CD4-positive, CD25-positive, alpha-beta regulatory T cell (primary cell): ENCODE measurements around the gene SNUPN. TPM values are rescaled to one million over a fixed set of nuclear protein-coding genes. Genes with fewer than 3 reads are reported as not detected.
"Not testable (repeated sequence)": the region's sequence is repeated elsewhere in the genome, so short reads cannot be mapped to it uniquely, and the experiment has no call there.

Source experiments
- ATAC-seq, 2 donors: fragments of 150-1000 bp; cut with Tn5 transposase; one replicate each; pipeline ENCODE4 v1.10.0; 2021; ENCODE audit warnings: low read depth in 2 of 2, moderate number of reproducible peaks in 2 of 2, moderate library complexity in 1 of 2
- DNase-seq, 3 donors: peaks; one replicate each; pipeline versions ENCODE4 v3.0.0 to v3.0.0-alpha.2; 2012 to 2022; ENCODE audit warnings: mixed read lengths in 1 of 3
- H3K27ac ChIP-seq: one replicate; pipeline ENCODE4 v1.7.0; 2013; ENCODE audit warnings: mild to moderate bottlenecking, low read length; ENCODE audit not compliant: insufficient read depth, poor library complexity, severe bottlenecking
- H3K27me3 ChIP-seq: one replicate; pipeline ENCODE4 v1.7.0; 2013; ENCODE audit warnings: low read length; ENCODE audit not compliant: control insufficient read depth, insufficient read depth
- H3K36me3 ChIP-seq: one replicate; pipeline ENCODE4 v1.7.0; 2013; ENCODE audit warnings: mild to moderate bottlenecking, low read length, moderate library complexity; ENCODE audit not compliant: control insufficient read depth, insufficient read depth
- H3K4me1 ChIP-seq: 2 replicates; pipeline ENCODE4 v1.7.0; 2013; ENCODE audit warnings: mild to moderate bottlenecking, low read length; ENCODE audit not compliant: insufficient read depth, control insufficient read depth, poor library complexity, severe bottlenecking
- H3K4me3 ChIP-seq: one replicate; pipeline ENCODE4 v1.7.0; 2013; ENCODE audit warnings: low read depth, mild to moderate bottlenecking, low read length, moderate library complexity
- H3K9me3 ChIP-seq, 2 experiments: 1 replicate in 1 of 2; 2 replicates in 1 of 2; pipeline ENCODE4 v1.7.0; 2013; ENCODE audit warnings: low read length in 2 of 2, mild to moderate bottlenecking in 1 of 2, moderate library complexity in 1 of 2; ENCODE audit not compliant: control insufficient read depth in 2 of 2
- H3K27ac Mint-ChIP-seq, 3 donors: one replicate each; pipeline ENCODE4 v1.8.0; 2020 to 2022; ENCODE audit warnings: mild to moderate bottlenecking in 3 of 3, mixed read lengths in 3 of 3, moderate library complexity in 2 of 3
- H3K27me3 Mint-ChIP-seq: one replicate; pipeline ENCODE4 v1.8.0; 2022; ENCODE audit warnings: mild to moderate bottlenecking, mixed read lengths
- H3K36me3 Mint-ChIP-seq: one replicate; pipeline ENCODE4 v1.8.0; 2020; ENCODE audit warnings: mixed read lengths
- H3K4me1 Mint-ChIP-seq, 4 donors: one replicate each; pipeline ENCODE4 v1.8.0; 2020 to 2022; ENCODE audit warnings: mixed read lengths in 4 of 4, mild to moderate bottlenecking in 1 of 4
- H3K4me3 Mint-ChIP-seq, 4 donors: one replicate each; pipeline ENCODE4 v1.8.0; 2020 to 2022; ENCODE audit warnings: mild to moderate bottlenecking in 4 of 4, mixed read lengths in 4 of 4, moderate library complexity in 3 of 4
- H3K9me3 Mint-ChIP-seq, 7 donors: one replicate each; pipeline ENCODE4 v1.8.0; 2020 to 2022; ENCODE audit warnings: mixed read lengths in 7 of 7, mild to moderate bottlenecking in 3 of 7, moderate library complexity in 2 of 7
- polyA plus RNA-seq, 4 donors: library from polyadenylated mRNA; unstranded; fragments of 300-500 nt; fragmentation: Illumina TruSeq; gene quantifications; one replicate each; pipeline ENCODE4 v1.2.3, GENCODE V29; 2021
- total RNA-seq: library from RNA; stranded (reverse); gene quantifications from one replicate; pipeline ENCODE4 v1.2.3, GENCODE V29; 2022

The SNUPN gene
- total and polyA plus RNA-seq, 5 donors from 2014 or later, result 13.8 to 36.9 (median 28.0) TPM

DNA sequence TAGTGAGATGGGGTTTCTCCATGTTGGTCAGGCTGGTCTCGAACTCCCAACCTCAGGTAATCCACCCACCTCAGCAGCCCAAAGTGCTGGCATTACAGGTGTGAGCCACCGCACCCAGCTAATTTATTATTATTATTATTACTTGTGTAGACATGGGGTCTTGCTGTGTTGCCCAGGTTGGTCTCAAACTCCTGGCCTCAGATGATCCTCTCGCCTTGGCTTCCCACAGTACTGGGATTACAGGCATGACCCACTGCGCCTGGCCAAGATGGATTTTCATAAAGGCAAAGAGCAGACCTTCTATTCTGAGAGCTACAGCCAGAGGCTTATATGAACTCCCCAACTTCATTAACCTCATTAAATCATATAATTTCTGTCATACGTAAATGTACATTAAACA is 63.6 kb downstream of the SNUPN start:
- Mint-ChIP-seq H3K4me1 (peaks cover 8 to 23% (median 14%) of the 10 kb centered on the region in 4 donors), H3K36me3 (peaks cover 6% of the 10 kb centered on the region), H3K9me3 (no peaks in the 10 kb centered on the region), H3K27ac (peak overlapping the region in 2 of 3 donors; percentile 19 to 77), H3K27me3 (no peaks in the 10 kb centered on the region), H3K4me3 (no peak overlapping the region)
- H3K27me3 ChIP-seq, result no peaks in the 10 kb centered on the region
- no peak for ATAC-seq
- no peak overlapping the region for H3K27ac ChIP-seq
- no peaks in the 10 kb centered on the region for H3K9me3 ChIP-seq
- no peak overlapping the region for H3K4me3 ChIP-seq
- H3K4me1 ChIP-seq, result no peaks in the 10 kb centered on the region
- no peaks in the 10 kb centered on the region for H3K36me3 ChIP-seq
- no peak for DNase-seq

DNA sequence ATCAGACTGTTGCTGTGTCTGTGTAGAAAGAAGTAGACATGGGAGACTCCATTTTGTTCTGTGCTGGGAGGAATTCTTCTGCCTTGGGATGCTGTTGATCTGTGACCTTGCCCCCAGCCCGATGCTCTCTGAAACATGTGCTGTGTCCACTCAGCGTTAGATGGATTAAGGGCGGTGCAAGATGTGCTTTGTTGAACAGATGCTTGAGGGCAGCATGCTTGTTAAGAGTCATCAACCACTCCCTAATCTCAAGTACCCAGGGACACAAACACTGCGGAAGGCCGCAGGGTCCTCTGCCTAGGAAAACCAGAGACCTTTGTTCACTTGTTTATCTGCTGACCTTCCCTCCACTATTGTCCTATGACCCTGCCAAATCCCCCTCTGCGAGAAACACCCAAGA is 66.2 kb downstream of the SNUPN start:
- H3K27ac Mint-ChIP-seq, H3K9me3 ChIP-seq, H3K4me3 Mint-ChIP-seq, ATAC-seq, H3K36me3 ChIP-seq, H3K27ac ChIP-seq, H3K27me3 Mint-ChIP-seq, H3K27me3 ChIP-seq, H3K36me3 Mint-ChIP-seq, H3K4me3 ChIP-seq, DNase-seq, H3K4me1 ChIP-seq, H3K9me3 Mint-ChIP-seq: not testable (repeated sequence)
- peaks cover 8 to 18% (median 11%) of the 10 kb centered on the region in 4 donors for H3K4me1 Mint-ChIP-seq

GRCh38 chr15:75558955-75559354 is 66.6 kb downstream of the SNUPN start:
- not testable (repeated sequence) for H3K36me3 ChIP-seq, H3K4me1 ChIP-seq, H3K36me3 Mint-ChIP-seq, H3K4me3 Mint-ChIP-seq, ATAC-seq, DNase-seq, H3K27ac ChIP-seq, H3K27me3 ChIP-seq, H3K9me3 ChIP-seq, H3K9me3 Mint-ChIP-seq, H3K4me3 ChIP-seq, H3K27me3 Mint-ChIP-seq, H3K27ac Mint-ChIP-seq
- H3K4me1 Mint-ChIP-seq, result peaks cover 8 to 18% (median 11%) of the 10 kb centered on the region in 4 donors

DNA sequence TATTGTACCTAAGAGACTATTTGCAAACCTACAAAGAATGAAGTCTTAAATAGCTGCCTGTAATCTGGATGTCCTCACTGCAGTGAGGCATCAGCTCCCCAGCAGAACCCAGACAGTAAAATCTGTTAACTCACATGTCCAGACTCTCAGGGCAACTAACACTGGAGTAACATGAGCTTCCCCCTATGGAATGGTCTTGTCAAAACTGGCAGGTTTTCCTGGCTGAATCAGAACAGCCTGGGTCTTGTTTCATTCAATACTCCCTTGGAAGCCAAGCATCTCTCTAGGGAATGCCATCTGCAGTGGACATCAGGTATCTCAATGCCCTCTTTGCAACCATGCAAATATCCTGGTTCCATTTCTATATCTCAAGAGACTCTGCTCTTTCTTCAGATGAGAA is 70.8 kb downstream of the SNUPN start:
- Histone ChIP-seq H3K27me3 (no peaks in the 10 kb centered on the region), H3K36me3 (no peaks in the 10 kb centered on the region), H3K9me3 (no peaks in the 10 kb centered on the region), H3K27ac (no peak overlapping the region), H3K4me3 (no peak overlapping the region), H3K4me1 (no peaks in the 10 kb centered on the region)
- Mint-ChIP-seq H3K4me1 (peaks cover 8 to 20% (median 16%) of the 10 kb centered on the region in 4 donors), H3K9me3 (no peaks in the 10 kb centered on the region), H3K4me3 (no peak overlapping the region), H3K36me3 (no peaks in the 10 kb centered on the region), H3K27me3 (no peaks in the 10 kb centered on the region), H3K27ac (no peak overlapping the region)
- DNase-seq (no peak), ATAC-seq (no peak)

DNA sequence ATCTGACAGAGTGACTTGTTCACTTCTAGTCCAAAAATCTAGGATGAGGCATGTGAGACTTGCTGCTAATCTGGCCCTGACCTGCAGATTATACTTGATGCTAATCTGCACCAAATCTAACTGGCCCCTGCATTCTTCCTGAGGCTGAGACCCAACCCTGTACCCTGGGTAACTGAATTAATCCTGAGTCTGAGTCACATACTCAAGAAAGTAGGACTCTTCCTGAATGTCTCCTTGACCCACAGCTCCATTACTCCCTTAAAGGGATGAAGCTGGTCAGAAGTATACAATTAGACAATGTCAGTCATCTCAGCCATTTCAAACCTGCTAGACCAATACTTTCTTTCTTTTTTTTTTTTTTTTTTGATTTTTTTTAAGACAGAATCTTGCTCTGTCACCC is 71.9 kb downstream of the SNUPN start:
- H3K9me3 Mint-ChIP-seq, result no peaks in the 10 kb centered on the region
- no peaks in the 10 kb centered on the region for H3K36me3 ChIP-seq
- no peaks in the 10 kb centered on the region for H3K4me1 ChIP-seq
- H3K27ac Mint-ChIP-seq, result peak overlapping the region in 1 of 3 donors; percentile 26
- no peak for ATAC-seq
- H3K9me3 ChIP-seq, result no peaks in the 10 kb centered on the region
- H3K4me1 Mint-ChIP-seq, result peaks cover 8 to 22% (median 17%) of the 10 kb centered on the region in 4 donors
- no peak for DNase-seq
- no peak overlapping the region for H3K4me3 Mint-ChIP-seq
- no peak overlapping the region for H3K27ac ChIP-seq
- no peak overlapping the region for H3K4me3 ChIP-seq
- H3K36me3 Mint-ChIP-seq, result no peaks in the 10 kb centered on the region
- no peaks in the 10 kb centered on the region for H3K27me3 ChIP-seq
- no peaks in the 10 kb centered on the region for H3K27me3 Mint-ChIP-seq

GRCh38 chr15:75551091-75551490 is 74.4 kb downstream of the SNUPN start:
- Histone ChIP-seq H3K36me3 (no peaks in the 10 kb centered on the region), H3K27me3 (no peaks in the 10 kb centered on the region), H3K4me1 (no peaks in the 10 kb centered on the region), H3K27ac (no peak overlapping the region), H3K9me3 (no peaks in the 10 kb centered on the region), H3K4me3 (no peak overlapping the region)
- H3K27me3 Mint-ChIP-seq, result no peaks in the 10 kb centered on the region
- DNase-seq (no peak), ATAC-seq (no peak)
- no peaks in the 10 kb centered on the region for H3K36me3 Mint-ChIP-seq
- no peak overlapping the region for H3K4me3 Mint-ChIP-seq
- H3K9me3 Mint-ChIP-seq, result no peaks in the 10 kb centered on the region
- H3K27ac Mint-ChIP-seq, result peak overlapping the region in 1 of 3 donors; percentile 20
- H3K4me1 Mint-ChIP-seq, result peaks cover 14 to 20% (median 18%) of the 10 kb centered on the region in 4 donors

Other genes with a start within 250 kb of the SNUPN start
- gene SIN3A, start 174.0 kb downstream of the SNUPN start, total RNA-seq, result 123 TPM
- 10 to 100 TPM; 13.6 to 15.0 (median 14.8) TPM for gene SIN3A, start 174.0 kb downstream of the SNUPN start, polyA plus RNA-seq
- gene PTPN9, start 46.4 kb downstream of the SNUPN start, total RNA-seq, result 24.7 TPM
- 10 to 100 TPM; 18.3 to 29.8 (median 23.3) TPM for gene PTPN9, start 46.4 kb downstream of the SNUPN start, polyA plus RNA-seq
- 40.5 TPM for gene IMP3, start 14.5 kb upstream of the SNUPN start, total RNA-seq
- gene IMP3, start 14.5 kb upstream of the SNUPN start, polyA plus RNA-seq, result 100 to 1,000 TPM; 216 to 303 (median 283) TPM
- gene SNX33, start 22.2 kb upstream of the SNUPN start, total RNA-seq, result 2.1 TPM
- 1 to 10 TPM in 1 of 4 donors, under 1 TPM in 3; 0.03 to 1.0 (median 0.53) TPM for gene SNX33, start 22.2 kb upstream of the SNUPN start, polyA plus RNA-seq
- not detected for gene CSPG4, start 87.1 kb upstream of the SNUPN start, total RNA-seq
- not detected for gene CSPG4, start 87.1 kb upstream of the SNUPN start, polyA plus RNA-seq
- gene UBE2Q2, start 217.7 kb upstream of the SNUPN start, total RNA-seq, result 29.5 TPM
- gene UBE2Q2, start 217.7 kb upstream of the SNUPN start, polyA plus RNA-seq, result 10 to 100 TPM; 27.8 to 32.5 (median 29.7) TPM